Neutrophil (primary cell): ENCODE measurements around the gene ZNRF3.

Source experiments
- H3K27ac ChIP-seq: fragments of 200-600 bp; sonication (generic); 2 replicates; pipeline ENCODE4 v1.5.1; 2016; ENCODE audit warnings: mild to moderate bottlenecking, moderate library complexity
- H3K27me3 ChIP-seq: fragments of 200-600 bp; sonication (generic); 2 replicates; pipeline ENCODE4 v1.6.0; 2016; ENCODE audit warnings: mild to moderate bottlenecking
- H3K36me3 ChIP-seq: fragments of 200-600 bp; sonication (generic); 2 replicates; pipeline ENCODE4 v1.5.1; 2017
- H3K4me1 ChIP-seq, 2 experiments: fragments of 200-600 bp in 1 of 2; sonication (generic) in 1 of 2; 1 replicate in 1 of 2; 2 replicates in 1 of 2; pipeline versions ENCODE4 v1.5.1 to v1.6.1; 2013 to 2016; ENCODE audit warnings: low read depth in 1 of 2, low read length in 1 of 2, mild to moderate bottlenecking in 1 of 2, moderate library complexity in 1 of 2; ENCODE audit not compliant: control insufficient read depth in 1 of 2, insufficient read depth in 1 of 2
- H3K4me3 ChIP-seq, 2 experiments: fragments of 200-600 bp in 1 of 2; sonication (generic) in 1 of 2; 1 replicate in 1 of 2; 2 replicates in 1 of 2; pipeline ENCODE4 v1.5.1; 2013 to 2016; ENCODE audit warnings: low read depth in 1 of 2, low read length in 1 of 2, mild to moderate bottlenecking in 1 of 2, moderate library complexity in 1 of 2
- H3K9me3 ChIP-seq: fragments of 200-600 bp; sonication (generic); 2 replicates; pipeline ENCODE4 v1.5.1; 2016
- TF ChIP-seq, protein P1 (sequence below): fragments of 200-600 bp; sonication (generic); IDR thresholded peaks from 2 replicates; pipeline ENCODE4 v1.5.1; 2016; ENCODE audit warnings: antibody characterized with exemption

Gene ZNRF3

DNA sequence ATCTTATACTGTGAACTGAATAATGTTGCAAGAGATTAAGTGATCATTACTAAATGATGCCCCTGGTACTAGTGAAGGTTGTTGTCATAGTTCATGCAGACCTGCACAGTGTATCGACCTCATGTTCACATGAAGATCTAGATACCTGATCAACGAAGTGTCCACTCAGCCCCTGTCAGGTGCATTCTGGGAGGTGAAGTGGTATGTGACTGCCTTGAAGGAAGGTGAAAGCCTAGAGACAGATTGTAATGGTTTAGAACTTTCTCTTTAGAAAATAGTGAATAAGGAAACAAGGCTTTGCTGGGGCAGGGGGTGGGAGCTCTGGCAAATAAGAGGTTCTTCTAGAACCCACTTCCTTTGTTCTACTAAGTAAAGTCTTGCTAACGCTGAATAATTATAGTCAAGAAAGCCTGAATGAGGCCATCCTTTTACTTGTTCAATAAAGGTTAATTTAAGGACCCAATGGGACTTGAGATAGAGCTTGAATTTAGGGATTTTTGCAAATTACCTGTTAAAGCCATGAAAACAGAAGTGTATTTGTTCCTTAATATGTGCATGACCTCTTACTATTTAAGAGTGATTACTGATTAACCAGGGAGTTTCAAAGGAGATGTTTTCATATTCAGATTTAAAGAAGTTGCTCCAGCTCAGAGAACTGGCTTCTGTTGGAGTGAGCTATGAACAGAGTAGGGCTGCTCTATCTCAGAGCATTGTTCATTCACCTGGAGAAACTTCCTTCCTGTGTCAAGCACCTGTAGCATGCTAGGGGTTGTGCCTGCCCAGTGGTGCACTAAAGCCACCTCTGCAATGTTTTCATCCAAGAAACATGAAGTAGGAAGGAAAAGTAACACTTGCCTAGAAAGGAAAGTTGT, 132.9 kb downstream of the ZNRF3 start:
- H3K9me3 ChIP-seq: no peaks in the 10 kb centered on the region
- H3K4me3 ChIP-seq: no peak overlapping the region
- no peaks in the 10 kb centered on the region for H3K4me1 ChIP-seq
- no peaks in the 10 kb centered on the region for H3K36me3 ChIP-seq
- H3K27me3 ChIP-seq: peaks cover 20% of the 10 kb centered on the region
- no peak overlapping the region for H3K27ac ChIP-seq
- TF ChIP-seq, protein P1, sequence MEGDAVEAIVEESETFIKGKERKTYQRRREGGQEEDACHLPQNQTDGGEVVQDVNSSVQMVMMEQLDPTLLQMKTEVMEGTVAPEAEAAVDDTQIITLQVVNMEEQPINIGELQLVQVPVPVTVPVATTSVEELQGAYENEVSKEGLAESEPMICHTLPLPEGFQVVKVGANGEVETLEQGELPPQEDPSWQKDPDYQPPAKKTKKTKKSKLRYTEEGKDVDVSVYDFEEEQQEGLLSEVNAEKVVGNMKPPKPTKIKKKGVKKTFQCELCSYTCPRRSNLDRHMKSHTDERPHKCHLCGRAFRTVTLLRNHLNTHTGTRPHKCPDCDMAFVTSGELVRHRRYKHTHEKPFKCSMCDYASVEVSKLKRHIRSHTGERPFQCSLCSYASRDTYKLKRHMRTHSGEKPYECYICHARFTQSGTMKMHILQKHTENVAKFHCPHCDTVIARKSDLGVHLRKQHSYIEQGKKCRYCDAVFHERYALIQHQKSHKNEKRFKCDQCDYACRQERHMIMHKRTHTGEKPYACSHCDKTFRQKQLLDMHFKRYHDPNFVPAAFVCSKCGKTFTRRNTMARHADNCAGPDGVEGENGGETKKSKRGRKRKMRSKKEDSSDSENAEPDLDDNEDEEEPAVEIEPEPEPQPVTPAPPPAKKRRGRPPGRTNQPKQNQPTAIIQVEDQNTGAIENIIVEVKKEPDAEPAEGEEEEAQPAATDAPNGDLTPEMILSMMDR: no peak

DNA sequence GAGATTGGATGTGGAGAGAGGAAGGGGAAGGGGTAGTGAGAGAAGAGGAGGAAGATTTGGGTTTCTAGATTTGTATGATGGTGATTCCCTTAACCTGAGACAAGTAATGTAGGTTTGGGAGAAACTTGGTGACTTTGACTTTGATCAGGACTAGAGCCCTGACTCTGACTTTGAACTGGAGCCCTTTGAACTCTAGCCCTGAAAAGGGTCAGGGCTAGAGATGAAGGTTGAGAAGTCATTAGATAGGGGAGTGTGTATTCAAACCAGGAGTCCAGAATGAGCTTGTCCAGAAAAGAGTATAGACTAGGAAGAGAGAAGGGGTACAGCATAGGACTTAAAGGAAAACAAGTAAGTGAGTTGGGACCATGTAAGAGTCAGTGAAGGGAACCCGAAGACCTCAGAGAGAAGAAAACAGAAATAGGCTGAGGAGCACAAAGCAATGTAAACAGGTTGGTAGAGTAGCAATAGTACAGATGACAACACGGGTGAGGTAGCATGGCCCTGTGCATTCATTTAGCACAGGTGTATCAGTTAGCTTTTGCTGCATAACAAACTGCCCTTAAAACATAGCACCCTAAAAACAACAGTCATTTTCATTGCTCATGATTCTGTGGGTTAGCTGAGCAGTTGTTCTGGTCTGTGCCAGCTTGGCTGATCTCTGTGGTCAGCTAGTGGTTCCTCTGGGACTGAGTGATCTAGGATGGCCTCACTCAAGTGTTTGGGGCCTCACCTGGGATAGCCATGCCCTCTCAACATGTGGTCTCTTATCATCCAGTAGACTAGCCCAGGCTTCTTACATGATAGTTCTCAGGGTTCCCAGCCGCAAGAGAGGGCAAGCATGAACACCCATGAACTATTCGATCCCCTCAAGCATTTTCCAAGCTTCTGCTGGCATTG, 135.2 kb downstream of the ZNRF3 start:
- no peaks in the 10 kb centered on the region for H3K36me3 ChIP-seq
- no peaks in the 10 kb centered on the region for H3K4me1 ChIP-seq

DNA sequence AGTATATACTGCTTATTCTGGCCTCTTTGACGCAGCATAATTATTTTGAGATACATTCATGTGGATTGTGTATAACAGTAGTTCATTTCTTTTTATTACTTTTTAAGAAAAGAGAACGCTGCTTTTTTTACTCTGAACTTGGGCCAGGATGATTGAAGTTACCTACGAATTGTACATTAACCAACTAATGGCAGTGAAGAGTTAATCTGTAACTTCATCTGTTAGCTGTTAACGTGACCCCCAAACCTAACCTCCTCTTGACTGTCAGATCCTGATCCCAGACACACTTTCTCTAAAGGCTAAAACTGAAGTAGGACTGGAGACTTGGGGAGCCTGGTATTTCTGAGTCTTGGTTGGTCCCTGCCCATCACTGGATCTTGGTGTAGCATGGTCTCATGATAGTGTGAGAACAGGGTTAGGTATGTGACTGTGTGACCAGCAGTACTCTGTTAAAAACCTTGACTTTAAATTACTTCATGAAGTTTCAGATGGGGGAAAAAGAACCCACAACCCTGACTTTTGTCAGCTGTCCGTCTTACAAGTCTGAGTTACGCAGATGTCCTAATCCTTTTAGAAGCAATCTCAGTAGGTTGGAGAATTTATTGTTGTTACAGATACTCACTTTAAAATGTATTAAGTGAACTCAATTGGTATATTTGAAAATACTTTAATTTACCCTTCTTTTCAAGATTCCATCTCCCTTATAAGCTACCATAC, 138.9 kb downstream of the ZNRF3 start:
- no peaks in the 10 kb centered on the region for H3K9me3 ChIP-seq
- H3K4me1 ChIP-seq: no peaks in the 10 kb centered on the region
- H3K27ac ChIP-seq: no peak overlapping the region
- TF ChIP-seq, protein P1: no peak
- no peaks in the 10 kb centered on the region for H3K36me3 ChIP-seq
- H3K4me3 ChIP-seq: no peak overlapping the region
- peaks cover 28% of the 10 kb centered on the region for H3K27me3 ChIP-seq

More for the DNA sequence above, 135.2 kb downstream of the ZNRF3 start:
- Histone ChIP-seq H3K9me3 (no peaks in the 10 kb centered on the region), H3K27ac (no peak overlapping the region), H3K4me3 (no peak overlapping the region), H3K27me3 (peaks cover 24% of the 10 kb centered on the region)
- TF ChIP-seq, protein P1: no peak

DNA sequence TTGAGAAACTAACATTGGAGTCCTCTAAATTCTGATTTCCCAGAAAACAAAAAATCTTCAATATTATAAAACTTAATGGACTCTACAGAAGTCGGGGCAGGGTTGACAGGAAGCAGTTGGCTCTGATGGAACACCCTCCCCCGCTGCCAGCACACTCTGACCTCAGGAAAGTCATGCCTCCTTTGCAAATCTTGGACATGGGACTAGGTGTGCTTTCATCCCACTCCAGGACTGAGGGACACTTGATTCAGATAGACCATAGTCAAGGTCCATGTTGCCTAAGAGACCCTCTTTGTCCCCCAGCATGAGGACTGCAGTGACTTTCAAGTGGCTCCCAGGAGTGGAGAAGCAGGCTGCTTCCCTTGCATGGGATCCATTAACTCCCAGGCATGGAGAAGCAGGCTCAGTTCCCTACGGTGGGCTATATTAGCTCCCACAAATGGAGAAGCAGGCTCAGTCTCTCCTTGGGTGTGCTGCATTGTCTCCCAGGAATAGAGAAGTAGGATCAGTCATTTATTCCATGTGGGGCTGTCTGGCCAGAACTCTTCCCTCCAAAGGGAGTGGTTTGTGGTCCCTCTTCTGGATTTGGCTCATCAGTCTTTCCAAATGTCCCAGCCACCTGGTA, 139.9 kb downstream of the ZNRF3 start:
- TF ChIP-seq, protein P1: no peak
- no peak overlapping the region for H3K4me3 ChIP-seq
- H3K27me3 ChIP-seq: peaks cover 38% of the 10 kb centered on the region
- no peaks in the 10 kb centered on the region for H3K36me3 ChIP-seq
- no peaks in the 10 kb centered on the region for H3K9me3 ChIP-seq
- no peak overlapping the region for H3K27ac ChIP-seq
- no peaks in the 10 kb centered on the region for H3K4me1 ChIP-seq

DNA sequence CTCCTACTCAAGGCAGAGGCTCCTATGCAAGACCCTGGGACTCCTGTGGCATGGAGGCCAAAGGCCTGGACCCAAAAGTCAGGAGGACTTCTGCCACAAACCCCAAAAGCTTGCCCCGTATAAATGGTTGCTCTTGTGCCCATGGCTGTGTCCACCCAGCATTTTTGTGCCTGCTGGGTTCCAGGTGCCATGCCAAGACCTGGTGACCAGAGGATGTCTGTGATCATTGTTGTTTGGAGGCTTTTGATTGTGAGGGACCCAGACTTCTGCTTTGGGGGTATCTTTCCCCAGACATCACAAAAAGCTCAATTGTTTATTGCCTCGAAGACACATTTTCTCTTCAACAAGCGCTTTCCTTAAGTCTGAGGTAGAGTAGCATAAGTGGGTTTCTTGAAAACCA, 143.2 kb downstream of the ZNRF3 start:
- no peak overlapping the region for H3K4me3 ChIP-seq
- TF ChIP-seq, protein P1: no peak
- peaks cover 0 to 4% of the 10 kb centered on the region in 2 experiments for H3K4me1 ChIP-seq
- H3K36me3 ChIP-seq: no peaks in the 10 kb centered on the region
- H3K27me3 ChIP-seq: peaks cover 71% of the 10 kb centered on the region
- no peak overlapping the region for H3K27ac ChIP-seq
- H3K9me3 ChIP-seq: no peaks in the 10 kb centered on the region
